ENCODE results near the gene ANO2.

GRCh38 chr12:5966486-5967095, 21.5 kb upstream of the ANO2 start:
- TF ChIP-seq CTCF (IDR thresholded peaks at IDR 0.05) = no peak
- no peak for TF ChIP-seq POLR2A (IDR thresholded peaks at IDR 0.05)

Measured in uterus (tissue), 2 donors.